HG03060 (cell line): ENCODE data around the gene CALML3.
"Not testable (repeated sequence)": the region's sequence is repeated elsewhere in the genome, so short reads cannot be mapped to it uniquely, and the experiment has no call there.

Source experiments
- ATAC-seq: cut with Tn5 transposase; IDR thresholded peaks from one replicate; pipeline ENCODE4 v1.9.1; 2021; ENCODE audit warnings: low read depth, moderate number of reproducible peaks; ENCODE audit not compliant: unreplicated experiment

The CALML3 gene

DNA sequence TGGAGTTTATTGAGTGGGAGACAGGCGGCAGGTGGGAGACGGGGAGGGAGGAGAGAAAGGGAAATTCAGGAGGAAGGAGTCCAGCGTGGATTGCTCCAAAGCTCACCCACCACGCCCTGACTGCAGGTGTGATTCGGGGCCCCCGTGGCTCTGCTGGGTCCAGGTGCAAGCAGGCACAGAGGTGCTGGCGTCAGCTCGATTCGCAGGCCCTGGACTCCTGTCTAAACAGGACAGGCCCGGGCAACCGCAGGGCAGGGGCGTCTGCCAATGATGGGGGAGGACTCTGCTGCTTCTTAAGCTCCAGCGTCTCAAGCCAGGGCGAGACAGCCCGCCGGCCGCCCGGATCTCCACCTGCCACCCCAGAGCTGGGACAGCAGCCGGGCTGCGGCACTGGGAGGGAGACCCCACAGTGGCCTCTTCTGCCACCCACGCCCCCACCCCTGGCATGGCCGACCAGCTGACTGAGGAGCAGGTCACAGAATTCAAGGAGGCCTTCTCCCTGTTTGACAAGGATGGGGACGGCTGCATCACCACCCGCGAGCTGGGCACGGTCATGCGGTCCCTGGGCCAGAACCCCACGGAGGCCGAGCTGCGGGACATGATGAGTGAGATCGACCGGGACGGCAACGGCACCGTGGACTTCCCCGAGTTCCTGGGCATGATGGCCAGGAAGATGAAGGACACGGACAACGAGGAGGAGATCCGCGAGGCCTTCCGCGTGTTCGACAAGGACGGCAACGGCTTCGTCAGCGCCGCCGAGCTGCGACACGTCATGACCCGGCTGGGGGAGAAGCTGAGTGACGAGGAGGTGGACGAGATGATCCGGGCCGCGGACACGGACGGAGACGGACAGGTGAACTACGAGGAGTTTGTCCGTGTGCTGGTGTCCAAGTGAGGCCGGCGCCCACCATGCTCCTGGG, at the start of gene CALML3:
CALML3 (plus strand) TSS at position 321 of the 920 bp plus-strand sequence; CDS start at position 446, 125 bp downstream.
- ATAC-seq, result no peak

DNA sequence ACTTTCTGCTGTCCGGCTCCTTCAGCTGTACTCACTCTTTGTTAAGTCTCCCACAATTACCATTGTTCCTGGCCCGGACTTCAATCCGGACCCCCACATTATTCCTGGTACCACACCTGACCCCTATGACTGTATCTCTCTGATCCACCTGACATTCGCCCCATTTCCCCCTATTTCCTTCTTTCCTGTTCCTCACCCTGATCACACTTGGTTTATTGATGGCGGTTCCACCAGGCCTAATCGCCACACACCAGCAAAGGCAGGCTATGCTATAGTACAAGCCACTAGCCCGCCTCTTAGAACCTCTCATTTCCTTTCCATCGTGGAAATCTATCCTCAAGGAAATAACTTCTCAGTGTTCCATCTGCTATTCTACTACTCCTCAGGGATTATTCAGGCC, 49.7 kb upstream of the CALML3 start:
- ATAC-seq, result not testable (repeated sequence)

DNA sequence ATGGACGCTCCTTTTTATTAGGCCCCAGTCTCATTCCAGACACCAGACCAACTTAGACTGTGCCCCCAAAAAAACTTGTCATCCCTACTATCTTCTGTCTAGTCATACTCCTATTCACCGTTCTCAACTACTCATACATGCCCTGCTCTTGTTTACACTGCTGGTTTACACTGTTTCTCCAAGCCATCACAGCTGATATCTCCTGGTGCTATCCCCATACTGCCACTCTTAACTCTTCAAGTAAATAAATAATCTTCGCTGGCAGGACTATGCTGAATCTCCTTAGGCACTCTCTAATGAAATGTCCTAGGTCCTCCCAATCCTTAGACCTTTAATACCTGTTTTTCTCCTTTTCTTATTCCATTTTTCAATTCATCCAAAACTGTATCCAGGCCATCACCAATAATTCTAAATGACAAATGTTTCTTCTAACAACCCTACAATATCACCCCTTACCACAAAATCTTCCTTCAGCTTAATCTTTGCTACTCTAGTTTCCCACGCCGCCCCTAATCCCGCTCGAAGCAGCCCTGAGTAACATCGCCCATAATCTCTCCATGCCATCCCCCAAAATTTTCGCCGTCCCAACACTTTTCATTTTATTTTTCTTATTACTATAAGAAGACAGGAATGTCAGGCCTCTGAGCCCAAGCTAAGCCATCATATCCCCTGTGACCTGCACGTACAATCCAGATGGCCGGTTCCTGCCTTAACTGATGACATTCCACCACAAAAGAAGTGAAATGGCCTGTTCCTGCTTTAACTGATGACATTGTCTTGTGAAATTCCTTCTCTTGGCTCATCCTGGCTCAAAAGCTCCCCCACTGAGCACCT, 48.6 kb upstream of the CALML3 start:
- not testable (repeated sequence) for ATAC-seq

DNA sequence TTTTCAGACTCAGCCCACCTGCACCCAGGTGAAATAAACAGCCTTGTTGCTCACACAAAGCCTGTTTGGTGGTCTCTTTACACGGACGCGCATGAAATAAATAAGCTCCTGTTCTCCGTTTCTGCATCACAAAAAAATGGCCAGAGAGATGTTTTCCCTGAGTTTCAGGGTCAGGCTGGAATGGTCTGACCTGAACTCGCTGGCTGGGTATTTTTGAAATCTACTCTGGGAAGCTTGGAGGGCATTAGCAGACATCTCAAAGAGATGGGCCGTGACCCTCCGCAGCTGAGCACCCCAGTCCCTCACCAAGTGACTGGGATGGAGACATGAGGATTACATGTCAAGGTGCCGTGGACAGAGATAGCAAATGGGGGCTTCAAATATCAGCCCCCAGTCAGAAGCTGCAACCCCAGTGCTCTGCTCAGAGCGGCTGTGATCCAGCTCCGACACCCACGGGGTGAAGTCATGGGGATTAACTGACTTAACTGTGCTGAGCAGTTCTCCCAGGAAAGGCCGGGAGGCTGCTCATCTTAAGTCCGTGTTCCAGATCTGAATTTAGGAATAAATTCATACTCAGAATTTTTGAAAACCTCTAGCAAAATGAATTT, 47.7 kb upstream of the CALML3 start:
- no peak for ATAC-seq

DNA sequence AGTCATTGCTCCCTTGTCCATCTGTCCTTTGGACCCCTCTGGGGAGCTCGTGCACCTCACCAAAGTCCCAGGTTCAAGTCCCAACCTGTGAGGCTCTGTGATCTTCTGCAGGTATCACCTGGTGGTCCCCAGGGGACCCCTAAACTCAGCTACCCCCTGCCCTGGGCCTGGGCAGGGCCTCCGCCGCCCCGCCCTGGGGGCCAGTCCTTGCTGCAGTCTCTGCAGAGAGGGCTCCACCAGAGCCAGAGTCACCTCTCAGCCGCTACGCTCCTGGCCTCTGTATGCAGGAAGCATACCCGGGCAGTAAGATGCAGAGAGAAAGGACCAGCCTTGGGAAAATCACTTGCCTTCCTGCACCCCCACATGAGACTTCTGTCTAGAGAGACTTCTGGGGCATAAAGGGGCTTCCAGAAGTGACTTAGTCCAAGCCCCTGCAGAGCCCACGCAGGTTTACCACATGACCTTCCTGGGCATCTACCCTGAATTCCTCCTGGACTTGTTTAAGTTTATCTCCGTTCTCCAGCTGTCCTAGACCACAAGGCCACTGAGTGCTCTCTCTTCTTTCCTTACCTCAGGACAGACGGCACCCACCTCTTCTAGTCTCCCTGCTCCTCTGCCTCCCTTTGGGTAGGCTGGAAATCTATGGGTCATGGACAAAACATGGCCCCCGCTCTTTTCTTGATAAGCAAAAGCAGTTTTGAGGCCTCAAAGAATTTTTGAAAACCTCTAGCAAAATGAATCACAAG, 46.6 kb upstream of the CALML3 start:
- ATAC-seq, result no peak

DNA sequence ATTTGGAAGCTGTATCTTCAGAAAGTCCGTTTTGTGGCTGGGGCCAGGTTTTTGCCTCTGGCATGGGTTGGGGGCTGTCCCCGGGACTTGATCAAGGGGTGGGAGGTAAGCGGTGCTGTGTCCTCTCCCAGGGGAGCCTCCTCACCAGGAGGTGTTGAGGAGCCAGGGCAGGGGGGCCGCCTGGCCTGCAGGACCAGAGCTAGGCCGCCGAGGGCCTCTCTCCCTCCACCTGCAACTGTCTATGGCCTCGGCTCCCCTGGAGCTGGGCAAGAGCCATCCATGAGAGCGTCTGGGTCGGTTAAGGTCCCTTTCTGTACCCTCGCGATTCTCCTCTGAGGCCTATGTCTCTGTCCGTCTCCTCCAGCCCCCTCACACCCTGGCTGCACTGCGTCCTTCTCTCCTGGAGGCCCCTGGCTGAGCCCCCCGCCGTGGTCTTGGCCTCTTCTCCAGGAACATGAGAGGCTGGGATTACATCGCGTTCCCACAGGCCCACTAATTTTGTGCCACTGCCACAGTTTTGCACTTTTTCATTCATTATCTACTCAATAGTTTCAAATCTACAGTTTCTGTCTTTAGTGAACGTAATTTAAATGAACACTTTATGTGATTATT, 46.0 kb upstream of the CALML3 start:
- no peak for ATAC-seq

DNA sequence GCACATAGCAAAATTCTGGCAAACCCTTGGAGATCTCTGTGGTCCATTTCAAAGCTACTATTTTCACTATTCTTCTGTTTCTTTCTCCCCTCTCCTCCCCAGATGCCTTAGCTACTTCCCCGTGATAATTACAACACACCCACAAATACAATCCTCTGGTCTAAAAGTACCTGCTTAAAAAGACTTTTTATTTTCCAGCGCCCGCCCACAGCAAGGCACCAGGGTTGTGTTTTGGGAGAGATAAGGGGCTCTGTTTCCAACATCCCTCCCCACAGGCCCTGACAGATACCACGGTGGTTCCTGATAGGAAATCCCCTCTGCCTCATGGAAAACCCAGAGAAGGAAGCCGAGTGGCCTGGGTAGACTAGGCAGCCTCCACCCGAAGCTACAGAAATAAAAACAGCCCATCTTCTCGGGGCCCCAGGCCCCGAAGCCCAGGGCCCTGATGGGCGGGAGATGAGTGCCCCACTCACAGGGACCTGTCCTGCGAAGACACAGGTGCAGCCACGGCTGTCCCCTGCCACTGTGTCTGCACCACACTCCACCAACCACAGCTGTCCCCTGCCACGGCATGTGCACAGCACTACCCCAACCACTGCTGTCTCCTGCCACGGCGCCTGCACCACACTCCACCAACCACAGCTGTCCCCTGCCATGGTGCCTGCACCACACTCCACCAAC, 45.1 kb upstream of the CALML3 start:
- no peak for ATAC-seq

DNA sequence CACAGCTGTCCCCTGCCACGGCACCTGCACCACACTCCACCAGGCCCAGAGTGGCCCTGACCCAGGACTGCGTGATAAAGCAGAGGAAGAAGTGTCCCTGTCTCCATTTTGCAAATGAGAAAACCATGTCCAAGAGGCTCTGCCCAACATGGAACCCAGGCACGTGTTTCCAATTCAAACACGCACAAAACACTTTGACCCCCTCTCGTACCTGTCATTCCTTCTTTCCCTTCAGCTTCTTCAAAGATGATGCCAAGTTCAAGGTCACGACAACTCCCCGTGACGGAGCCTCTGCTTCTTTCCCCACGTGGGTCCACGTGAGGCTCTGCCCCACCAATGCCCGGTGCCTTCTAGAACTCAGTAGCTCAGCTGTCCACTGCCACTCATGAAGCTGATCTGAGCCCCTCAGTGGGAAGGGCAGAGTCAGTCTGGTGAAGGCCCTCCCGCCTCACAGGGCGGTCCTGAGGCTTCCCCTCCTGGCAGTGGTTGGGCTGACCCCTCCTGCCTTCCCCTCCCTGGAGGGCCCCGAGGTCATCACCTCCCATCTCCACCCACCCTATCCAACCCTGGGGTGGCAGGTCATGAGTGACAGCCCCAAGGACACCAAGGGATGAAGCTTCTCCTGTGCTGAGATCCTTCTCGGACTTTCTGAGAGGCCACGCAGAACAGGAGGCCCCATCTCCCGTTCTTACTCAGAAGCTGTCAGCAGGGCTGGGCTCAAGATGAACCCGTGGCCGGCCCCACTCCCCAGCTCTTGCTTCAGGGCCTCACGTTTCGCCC, 44.4 kb upstream of the CALML3 start:
- ATAC-seq, result no peak

DNA sequence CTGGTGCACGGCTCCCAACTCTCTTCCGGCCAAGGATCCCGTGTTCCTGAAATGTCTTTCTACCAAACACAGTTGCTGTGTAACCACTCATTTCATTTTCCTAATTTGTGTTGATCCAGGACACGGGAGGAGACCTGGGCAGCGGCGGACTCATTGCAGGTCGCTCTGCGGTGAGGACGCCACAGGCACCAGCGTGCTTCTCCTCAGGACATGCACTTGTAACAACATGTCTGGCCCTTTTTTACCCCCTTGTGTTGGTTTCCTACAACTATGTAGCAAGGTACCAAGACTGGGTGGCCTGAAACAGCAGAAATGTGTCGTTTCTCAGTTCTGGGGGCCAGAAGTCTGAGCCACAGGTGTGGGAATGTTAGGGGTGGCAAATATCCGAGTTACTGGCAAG, 43.6 kb upstream of the CALML3 start:
- ATAC-seq, result no peak

DNA sequence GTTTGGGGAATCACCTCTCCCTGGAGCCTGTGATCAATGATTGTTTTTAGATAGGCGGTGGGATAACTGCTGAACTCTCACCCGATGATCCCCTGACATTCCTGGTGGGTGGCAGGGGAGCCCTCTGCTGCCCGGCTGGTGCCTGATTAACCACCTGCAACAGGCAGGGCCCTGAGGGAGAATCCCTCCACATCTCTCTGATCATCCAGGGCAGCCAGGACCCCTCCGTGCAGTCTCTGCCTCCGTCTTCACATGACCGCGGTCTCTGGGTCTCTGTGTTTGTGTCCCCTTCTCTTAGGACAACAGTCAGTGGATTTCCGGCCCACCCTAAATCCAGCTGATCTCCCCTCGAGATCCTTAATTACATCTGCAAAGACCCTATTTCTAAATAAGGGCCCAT, 42.7 kb upstream of the CALML3 start:
- ATAC-seq, result no peak

DNA sequence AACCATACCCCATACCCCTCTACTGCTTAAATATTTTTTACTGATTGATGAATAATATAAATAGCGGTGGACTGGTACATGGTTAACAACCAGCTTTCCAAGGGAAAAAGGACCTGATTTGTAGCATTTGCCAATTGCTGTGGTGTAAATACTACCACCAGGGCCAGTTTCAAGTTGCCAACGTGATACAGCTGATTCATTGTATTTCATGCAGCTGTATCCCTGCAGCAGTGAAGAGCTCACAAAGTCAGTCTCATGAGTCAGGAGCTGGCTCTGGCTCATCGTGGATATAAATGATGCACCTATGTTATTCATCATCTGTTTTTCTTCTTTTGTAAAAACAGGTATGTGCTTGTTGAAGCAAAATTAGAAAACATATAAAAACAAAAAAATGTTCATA, 40.6 kb upstream of the CALML3 start:
- no peak for ATAC-seq

DNA sequence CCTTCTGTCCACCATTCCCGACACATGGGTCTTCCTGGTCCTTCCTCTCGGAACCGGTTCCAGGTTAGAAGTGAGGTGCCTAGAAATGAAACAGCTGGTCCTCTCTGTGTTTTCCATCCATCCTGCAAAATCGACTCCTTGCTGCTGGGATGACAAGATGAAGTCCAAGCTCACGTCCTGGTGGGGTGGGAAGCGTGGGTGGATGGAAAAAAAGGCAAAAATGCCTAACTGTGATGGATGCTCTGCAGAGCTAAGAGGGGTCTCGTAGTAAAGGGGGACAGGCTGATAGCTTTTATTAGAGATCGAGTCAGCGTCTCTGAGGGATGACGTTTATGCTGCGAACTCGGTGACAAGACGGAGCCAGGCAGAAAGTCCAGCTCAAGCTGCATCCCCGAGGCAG, 39.5 kb upstream of the CALML3 start:
- ATAC-seq, result no peak

DNA sequence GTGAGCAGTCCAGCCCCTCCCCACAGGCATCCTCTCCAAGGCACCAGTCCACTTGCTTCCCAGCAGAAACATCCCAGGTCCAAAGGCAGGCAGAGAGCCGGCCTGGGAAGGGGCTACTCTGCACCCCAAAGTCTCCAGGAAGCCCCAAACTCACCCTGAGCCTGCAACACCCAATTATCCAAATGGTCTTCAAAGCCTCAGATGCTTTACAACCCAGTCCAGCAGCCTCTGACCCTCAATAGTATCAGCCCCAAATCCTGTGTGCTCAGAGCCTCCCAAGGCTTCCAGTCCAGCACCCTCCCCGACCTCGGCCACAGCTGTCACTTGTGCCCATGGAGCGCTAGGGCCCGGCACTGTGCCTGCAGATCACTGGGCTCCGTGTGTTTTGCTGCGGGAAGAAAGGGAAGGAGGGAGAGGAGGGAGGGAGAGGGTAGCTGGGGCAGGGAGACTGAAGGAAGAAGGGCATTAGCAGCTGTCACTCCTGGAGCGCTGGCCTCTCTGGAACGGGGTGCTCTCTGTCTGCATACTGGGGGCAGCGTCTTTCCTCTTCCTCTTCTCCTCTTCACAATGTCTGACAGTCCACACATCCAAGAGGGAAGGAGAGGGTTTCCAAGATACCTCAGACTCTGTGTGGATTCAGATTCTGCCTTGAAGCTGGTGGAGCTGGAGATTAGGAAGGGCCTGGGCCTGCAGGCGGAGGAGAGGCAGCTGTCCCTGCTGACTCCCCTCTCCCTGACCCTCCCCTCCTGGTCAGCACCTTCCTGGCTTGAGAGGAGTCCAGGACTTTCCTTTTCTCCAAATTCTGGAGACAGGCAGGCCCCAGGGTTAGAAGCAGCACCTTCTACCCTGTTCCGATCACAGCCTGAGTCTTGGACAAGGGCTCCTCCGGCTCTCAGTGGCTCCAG, 38.6 kb upstream of the CALML3 start:
- ATAC-seq, result no peak

DNA sequence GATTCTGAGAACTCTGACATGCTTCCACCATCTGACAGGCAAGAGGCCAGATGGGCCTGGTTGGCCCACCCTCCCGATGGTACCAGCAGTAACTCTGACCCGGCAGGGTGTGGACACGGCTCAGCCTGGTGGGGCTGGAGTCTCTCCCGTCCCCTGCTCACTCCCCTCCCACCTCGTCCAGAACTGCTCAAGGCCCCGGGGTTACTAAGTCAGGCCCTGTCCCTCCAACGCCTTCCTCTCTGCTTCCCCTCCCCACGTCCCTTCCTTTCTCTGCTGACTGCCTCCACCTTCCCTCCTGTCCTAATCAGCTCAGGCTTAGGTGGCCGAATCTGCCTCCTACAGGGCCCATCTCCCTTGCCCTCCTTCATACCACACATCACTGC, 37.9 kb upstream of the CALML3 start:
- no peak for ATAC-seq

DNA sequence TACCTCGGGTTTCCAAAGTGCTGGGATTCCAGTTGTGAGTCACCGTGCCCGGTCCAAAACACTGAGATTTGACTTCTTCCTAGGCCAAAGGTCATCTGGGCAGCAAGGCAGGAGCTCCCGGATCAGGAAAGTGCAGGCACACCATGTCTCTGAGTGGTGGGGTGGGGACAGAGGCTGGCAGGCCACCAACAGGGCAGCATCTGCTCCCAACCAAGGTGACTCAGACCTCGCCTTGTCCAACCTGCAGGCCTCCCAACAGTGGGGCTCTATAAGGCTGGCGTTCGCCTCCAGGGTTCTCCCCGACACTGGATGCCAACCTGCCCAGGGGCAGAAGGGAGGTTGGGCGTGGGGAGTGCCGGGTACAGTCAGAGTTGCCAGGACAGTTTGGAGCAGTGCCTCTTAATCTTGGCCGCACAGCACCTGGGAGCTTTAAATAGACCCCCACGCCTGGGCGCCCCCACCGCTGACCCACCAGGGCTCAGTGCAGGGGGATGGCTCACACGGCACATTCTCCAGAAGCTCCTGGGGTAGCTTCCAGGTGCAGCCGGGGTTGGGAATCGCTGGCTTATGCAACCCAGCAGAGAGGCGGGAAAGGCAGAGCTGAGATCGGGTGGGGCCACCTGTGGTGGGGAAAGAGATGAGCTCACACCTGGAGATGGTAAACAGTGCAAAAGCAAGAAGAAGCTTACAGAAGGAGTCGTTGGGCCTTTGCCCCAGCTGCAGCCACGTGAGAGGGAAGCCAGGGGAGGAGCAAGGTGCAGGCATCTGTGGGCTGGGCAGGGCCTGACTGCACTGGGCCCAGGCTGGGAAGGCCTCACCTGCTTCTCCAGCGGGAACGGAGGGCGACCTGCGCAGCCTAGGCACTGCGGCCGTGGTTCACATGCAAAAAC, 36.2 kb upstream of the CALML3 start:
- no peak for ATAC-seq

DNA sequence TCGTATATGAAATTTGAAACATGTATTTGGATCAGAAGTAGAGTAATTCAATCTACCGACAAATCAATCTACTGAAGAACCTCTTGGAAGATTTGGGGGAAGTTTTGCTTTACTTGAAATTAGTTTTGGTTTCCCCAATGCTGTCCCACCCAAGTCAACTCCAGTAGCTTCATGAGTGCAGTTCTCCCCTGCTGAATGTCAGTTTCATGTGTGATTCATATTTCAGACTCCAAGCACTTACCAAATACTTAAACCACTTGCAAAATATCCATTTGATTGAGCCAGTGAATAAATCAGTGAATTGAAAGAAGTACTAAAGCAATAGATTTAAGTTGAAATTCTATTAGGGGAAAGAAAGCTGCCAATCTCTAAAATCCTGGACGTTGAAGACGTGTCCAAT, 34.7 kb upstream of the CALML3 start:
- ATAC-seq, result no peak
